Mesendoderm (in vitro differentiated cells): Measurements from ENCODE around the gene BTBD6.
"Not testable (repeated sequence)": the region's sequence is repeated elsewhere in the genome, so short reads cannot be mapped to it uniquely, and the experiment has no call there.

Experiments
- DNase-seq: peaks from one replicate; pipeline ENCODE4 v3.0.0; 2013
- H2AK5ac ChIP-seq: 2 replicates; pipeline ENCODE4 v1.6.1; 2013; ENCODE audit warnings: low read length, inconsistent platforms
- H2BK120ac ChIP-seq: 2 replicates; pipeline ENCODE4 v1.6.1; 2013; ENCODE audit warnings: low read depth, mild to moderate bottlenecking, low read length, moderate library complexity, mixed read lengths
- H2BK15ac ChIP-seq: replicated peaks from 2 replicates; pipeline ENCODE4 v1.6.1; 2013; ENCODE audit warnings: low read depth, mild to moderate bottlenecking, moderate library complexity
- H2BK5ac ChIP-seq: 2 replicates; pipeline ENCODE4 v1.6.1; 2013; ENCODE audit warnings: low read length, inconsistent platforms
- H3K18ac ChIP-seq: 2 replicates; pipeline ENCODE4 v1.6.1; 2013; ENCODE audit warnings: mild to moderate bottlenecking, low read length, mixed read lengths
- H3K23ac ChIP-seq: one replicate; pipeline ENCODE4 v1.6.1; 2013; ENCODE audit warnings: low read length
- H3K27ac ChIP-seq: 2 replicates; pipeline ENCODE4 v1.5.1; 2013; ENCODE audit warnings: low read depth, mild to moderate bottlenecking, inconsistent platforms, low read length, moderate library complexity
- H3K27me3 ChIP-seq: 2 replicates; pipeline ENCODE4 v1.6.1; 2013; ENCODE audit warnings: low read length, control low read depth, mild to moderate bottlenecking, inconsistent platforms; ENCODE audit not compliant: insufficient read depth, poor library complexity
- H3K36me3 ChIP-seq: 2 replicates; pipeline ENCODE4 v1.6.1; 2013; ENCODE audit warnings: low read length, inconsistent platforms; ENCODE audit not compliant: control insufficient read depth, insufficient read depth
- H3K4ac ChIP-seq: one replicate; pipeline ENCODE4 v1.6.1; 2013; ENCODE audit warnings: low read depth, mild to moderate bottlenecking, low read length, moderate library complexity
- H3K4me1 ChIP-seq: 2 replicates; pipeline ENCODE4 v1.6.1; 2013; ENCODE audit warnings: low read depth, low read length, inconsistent platforms; ENCODE audit not compliant: control insufficient read depth
- H3K4me2 ChIP-seq: 2 replicates; pipeline ENCODE4 v1.6.1; 2013; ENCODE audit warnings: low read length
- H3K4me3 ChIP-seq: 2 replicates; pipeline ENCODE4 v1.5.1; 2013; ENCODE audit warnings: mild to moderate bottlenecking, low read length
- H3K56ac ChIP-seq: one replicate; pipeline ENCODE4 v1.6.1; 2013; ENCODE audit warnings: low read length
- H3K79me1 ChIP-seq: 2 replicates; pipeline ENCODE4 v1.6.1; 2013; ENCODE audit warnings: low read length, inconsistent platforms
- H3K79me2 ChIP-seq: 2 replicates; pipeline ENCODE4 v1.6.1; 2013; ENCODE audit warnings: mild to moderate bottlenecking, low read length; ENCODE audit not compliant: control insufficient read depth, insufficient read depth
- H3K9ac ChIP-seq: 2 replicates; pipeline ENCODE4 v1.6.1; 2013; ENCODE audit warnings: low read length, inconsistent platforms
- H4K5ac ChIP-seq: one replicate; pipeline ENCODE4 v1.6.1; 2013; ENCODE audit warnings: low read length
- H4K8ac ChIP-seq: one replicate; pipeline ENCODE4 v1.6.1; 2013; ENCODE audit warnings: low read depth, mild to moderate bottlenecking, control low read depth, low read length, moderate library complexity
- WGBS: extraction: QIAGEN DNeasy Blood & Tissue Kit; methylation state at CpG from one replicate; pipeline ENCODE4 v1.1.7; 2013; ENCODE audit warnings: low lambda C conversion rate, missing lambda C conversion rate; ENCODE audit not compliant: insufficient coverage; ENCODE audit errors: extremely low coverage; 5-methylcytosine and 5-hydroxymethylcytosine counted together

Gene BTBD6

DNA sequence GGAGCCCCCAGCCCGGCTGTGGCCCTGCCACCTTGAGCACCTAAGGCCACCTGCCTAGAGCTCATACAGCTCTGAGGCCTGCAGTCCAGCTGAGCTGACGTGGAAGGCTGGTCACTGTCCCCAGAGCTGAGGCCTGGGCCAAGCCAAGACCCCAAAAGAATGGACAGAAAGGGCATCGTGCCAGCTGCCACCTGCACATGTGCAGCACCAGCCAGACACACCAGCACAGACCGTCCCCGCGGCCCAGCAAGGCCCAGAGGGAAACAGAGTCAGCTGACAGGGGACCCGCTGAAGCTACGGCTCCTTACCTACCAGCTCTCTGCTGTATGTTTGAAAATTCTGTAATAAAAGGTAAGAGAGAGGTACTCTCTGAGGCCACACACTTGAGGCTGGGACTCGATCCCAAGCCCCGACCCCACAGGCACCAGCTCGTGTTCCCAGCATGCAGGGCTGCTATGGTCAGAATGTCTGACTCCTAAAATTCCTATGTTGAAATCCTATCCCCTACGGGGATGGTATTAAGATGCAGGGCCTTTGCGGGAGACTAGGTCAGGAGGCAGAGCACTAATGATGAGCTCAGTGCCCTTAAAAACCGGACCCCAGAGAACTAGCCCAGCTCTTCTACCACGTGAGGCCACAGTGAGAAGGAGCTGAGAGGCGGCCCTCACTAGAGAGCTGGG lies 27.1 kb downstream of the BTBD6 start:
- Histone ChIP-seq H3K36me3 (no peaks in the 10 kb centered on the region), H3K79me2 (no peaks in the 10 kb centered on the region), H3K18ac (no peak overlapping the region), H4K5ac (no peak overlapping the region), H3K4ac (no peak overlapping the region), H3K27ac (no peak overlapping the region), H3K56ac (no peak overlapping the region), H3K4me2 (no peak overlapping the region), H3K4me1 (no peaks in the 10 kb centered on the region), H3K79me1 (no peaks in the 10 kb centered on the region), H3K9ac (no peak overlapping the region), H4K8ac (no peak overlapping the region), H2BK120ac (no peak overlapping the region), H2BK15ac (no peak overlapping the region), H3K23ac (no peak overlapping the region), H3K4me3 (no peak overlapping the region), H2BK5ac (no peak overlapping the region), H2AK5ac (no peak overlapping the region), H3K27me3 (no peaks in the 10 kb centered on the region)
- peak; percentile 34 for DNase-seq
- no CpG with 5 or more reads among the region's 16 CpGs for WGBS

DNA sequence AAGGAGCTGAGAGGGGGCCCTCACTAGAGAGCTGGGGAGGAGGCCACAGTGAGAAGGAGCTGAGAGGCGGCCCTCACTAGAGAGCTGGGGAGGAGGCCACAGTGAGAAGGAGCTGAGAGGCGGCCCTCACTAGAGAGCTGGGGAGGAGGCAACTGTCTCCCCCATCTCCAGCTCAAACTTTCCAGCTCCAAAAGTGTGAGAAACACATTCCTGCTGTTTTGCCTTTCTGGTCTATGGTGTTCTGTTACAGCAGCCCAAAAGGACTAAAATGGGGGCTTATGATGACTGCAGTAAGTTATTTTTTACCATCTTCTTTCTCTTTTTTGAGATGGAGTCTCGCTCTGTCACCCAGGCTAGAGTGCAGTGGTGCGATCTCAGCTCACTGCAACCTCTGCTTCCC lies 29.1 kb downstream of the BTBD6 start:
- not testable (repeated sequence) for H3K23ac ChIP-seq, H3K18ac ChIP-seq, H3K4ac ChIP-seq, H2AK5ac ChIP-seq, H3K36me3 ChIP-seq, H3K56ac ChIP-seq, H2BK5ac ChIP-seq, H3K79me2 ChIP-seq, H3K4me2 ChIP-seq, H2BK120ac ChIP-seq, H3K4me1 ChIP-seq, H4K8ac ChIP-seq, H3K4me3 ChIP-seq, H3K27ac ChIP-seq, H2BK15ac ChIP-seq, H3K27me3 ChIP-seq, H3K9ac ChIP-seq, H3K79me1 ChIP-seq, H4K5ac ChIP-seq, DNase-seq
- no CpG with 5 or more reads among the region's 4 CpGs for WGBS

DNA sequence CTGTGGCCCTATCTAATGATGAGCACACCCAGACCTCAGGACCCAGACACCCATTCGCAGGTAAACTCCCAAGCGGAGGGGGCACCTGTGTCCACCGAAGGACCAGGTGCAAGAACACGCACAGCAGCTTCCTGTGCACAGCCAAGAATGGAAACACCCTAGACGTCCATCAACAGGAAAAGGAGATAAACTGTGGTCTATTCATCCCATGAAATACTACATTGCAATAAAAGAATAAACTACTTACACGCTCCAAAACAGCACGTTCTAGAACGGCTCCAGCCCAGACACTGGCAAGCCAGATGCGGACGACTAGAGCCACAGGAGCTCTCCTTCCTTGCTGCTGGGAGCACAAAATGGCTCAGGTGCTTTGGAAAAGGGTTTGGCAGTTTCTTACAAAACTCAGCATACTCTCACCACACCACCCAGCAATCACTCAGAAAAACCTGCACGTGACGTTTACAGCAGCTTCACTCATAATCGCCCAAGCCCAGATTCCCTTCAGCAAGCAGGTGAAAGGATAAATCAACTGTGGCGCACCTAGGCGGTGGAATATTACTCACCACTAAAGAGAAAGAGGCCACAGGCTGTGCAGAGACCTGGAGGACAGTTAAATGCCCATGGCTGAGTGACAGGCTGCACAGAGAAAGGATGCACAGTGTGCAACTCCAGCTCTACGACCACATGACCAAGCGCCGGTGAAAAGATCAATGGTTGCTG lies 31.5 kb downstream of the BTBD6 start:
- Histone ChIP-seq H4K5ac (no peak overlapping the region), H3K4me1 (no peaks in the 10 kb centered on the region), H3K79me2 (no peaks in the 10 kb centered on the region), H3K9ac (no peak overlapping the region), H3K23ac (no peak overlapping the region), H3K4me3 (no peak overlapping the region), H3K27me3 (no peaks in the 10 kb centered on the region), H3K79me1 (no peaks in the 10 kb centered on the region), H3K4ac (no peak overlapping the region), H4K8ac (no peak overlapping the region), H3K36me3 (no peaks in the 10 kb centered on the region), H2BK5ac (no peak overlapping the region), H2BK120ac (no peak overlapping the region), H2BK15ac (no peak overlapping the region), H3K27ac (no peak overlapping the region), H3K4me2 (no peak overlapping the region), H2AK5ac (no peak overlapping the region), H3K56ac (no peak overlapping the region), H3K18ac (no peak overlapping the region)
- DNase-seq = no peak
- WGBS = no CpG with 5 or more reads among the region's 18 CpGs

DNA sequence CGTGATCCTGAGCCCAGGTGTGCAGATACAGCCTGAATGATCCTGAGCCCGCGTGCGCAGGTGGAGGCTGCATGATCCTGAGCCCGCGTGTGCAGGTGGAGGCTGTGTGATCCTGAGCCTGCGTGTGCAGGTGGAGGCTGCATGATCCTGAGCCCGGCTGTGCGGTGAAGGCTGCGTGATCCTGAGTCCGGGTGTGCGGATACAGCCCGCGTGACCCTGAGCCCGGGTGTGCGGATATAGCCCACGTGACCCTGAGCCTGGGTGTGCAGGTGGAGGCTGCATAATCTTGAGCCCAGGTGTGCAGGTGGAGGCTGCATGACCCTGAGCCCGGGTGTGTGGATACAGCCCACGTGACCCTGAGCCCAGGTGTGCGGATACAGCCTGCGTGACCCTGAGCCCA lies 32.2 kb downstream of the BTBD6 start:
- Histone ChIP-seq H3K56ac (no peak overlapping the region), H3K27ac (no peak overlapping the region), H3K4me3 (no peak overlapping the region), H3K4ac (no peak overlapping the region), H3K79me2 (no peaks in the 10 kb centered on the region), H3K79me1 (no peaks in the 10 kb centered on the region), H3K27me3 (no peaks in the 10 kb centered on the region), H3K18ac (no peak overlapping the region), H3K36me3 (no peaks in the 10 kb centered on the region), H3K23ac (no peak overlapping the region), H2AK5ac (no peak overlapping the region), H3K9ac (no peak overlapping the region), H3K4me1 (no peaks in the 10 kb centered on the region), H4K8ac (no peak overlapping the region), H3K4me2 (no peak overlapping the region), H2BK5ac (no peak overlapping the region), H4K5ac (no peak overlapping the region), H2BK15ac (no peak overlapping the region), H2BK120ac (no peak overlapping the region)
- DNase-seq = no peak
- WGBS = no CpG with 5 or more reads among the region's 21 CpGs

DNA sequence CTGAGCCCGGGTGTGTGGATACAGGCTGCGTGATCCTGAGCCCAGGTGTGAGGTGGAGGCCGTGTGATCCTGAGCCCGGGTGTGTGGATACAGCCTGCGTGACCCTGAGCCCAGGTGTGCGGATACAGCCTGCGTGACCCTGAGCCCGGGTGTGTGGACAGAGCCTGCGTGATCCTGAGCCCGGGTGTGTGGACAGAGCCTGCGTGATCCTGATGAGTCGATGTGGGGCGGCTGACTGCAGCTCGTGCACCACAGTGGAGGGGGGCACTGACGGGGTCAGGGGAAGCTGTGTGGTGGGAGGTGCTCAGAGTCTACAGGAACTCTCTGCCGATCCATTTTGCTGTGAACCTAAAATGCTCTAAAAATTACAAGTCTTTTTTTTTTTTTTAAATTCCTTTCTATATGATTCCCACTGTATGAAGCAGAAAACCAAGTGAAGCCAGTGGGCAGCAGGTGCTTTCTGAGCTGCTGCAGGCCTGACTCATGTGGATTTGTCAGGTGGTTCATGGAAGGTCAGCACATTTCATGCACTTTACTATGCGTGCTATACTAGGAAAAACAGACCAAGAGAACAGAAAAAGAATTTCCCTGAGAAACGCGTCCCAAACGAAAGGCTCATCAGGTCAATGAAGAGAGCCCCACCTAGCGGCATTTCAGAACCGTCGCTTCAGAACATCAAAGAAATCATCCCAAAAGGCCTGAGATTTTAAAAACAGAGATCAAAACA lies 33.2 kb downstream of the BTBD6 start:
- H3K79me2 ChIP-seq = no peaks in the 10 kb centered on the region
- WGBS = no CpG with 5 or more reads among the region's 23 CpGs
- no peak overlapping the region for H2AK5ac ChIP-seq
- H3K9ac ChIP-seq = no peak overlapping the region
- no peak overlapping the region for H3K23ac ChIP-seq
- H3K27me3 ChIP-seq = no peaks in the 10 kb centered on the region
- H3K18ac ChIP-seq = no peak overlapping the region
- H3K56ac ChIP-seq = no peak overlapping the region
- no peak overlapping the region for H4K8ac ChIP-seq
- H3K4me3 ChIP-seq = no peak overlapping the region
- H2BK5ac ChIP-seq = no peak overlapping the region
- no peaks in the 10 kb centered on the region for H3K4me1 ChIP-seq
- no peaks in the 10 kb centered on the region for H3K79me1 ChIP-seq
- no peak overlapping the region for H3K4ac ChIP-seq
- H4K5ac ChIP-seq = no peak overlapping the region
- H2BK15ac ChIP-seq = no peak overlapping the region
- no peaks in the 10 kb centered on the region for H3K36me3 ChIP-seq
- no peak overlapping the region for H2BK120ac ChIP-seq
- peak; percentile 72 for DNase-seq
- no peak overlapping the region for H3K27ac ChIP-seq
- H3K4me2 ChIP-seq = no peak overlapping the region
